Activated CD8-positive, alpha-beta memory T cell treated with anti-CD3 and anti-CD28 coated beads, Interleukin-2, amount 50 U/mL, for 4 hours (primary cell): ENCODE results near the gene OR13A1.
"Not testable (repeated sequence)": the region's sequence is repeated elsewhere in the genome, so short reads cannot be mapped to it uniquely, and the experiment has no call there.

Experiments used
- DNase-seq: peaks from one replicate; pipeline ENCODE4 v3.0.0-alpha.2; 2020

The OR13A1 gene

GRCh38 chr10:45280113-45280760, 35.2 kb downstream of the OR13A1 start:
- DNase-seq: no peak

GRCh38 chr10:45279682-45280081, 35.7 kb downstream of the OR13A1 start:
- DNase-seq: no peak

- no peak for DNase-seq
Measured at GRCh38 chr10:45278860-45279498, 36.4 kb downstream of the OR13A1 start.

- DNase-seq: not testable (repeated sequence)
Measured at GRCh38 chr10:45276146-45276545, 39.3 kb downstream of the OR13A1 start.

GRCh38 chr10:45274364-45274763, 41.0 kb downstream of the OR13A1 start:
- no peak for DNase-seq

- DNase-seq: not testable (repeated sequence)
Measured at GRCh38 chr10:45267777-45268176, 47.6 kb downstream of the OR13A1 start.

GRCh38 chr10:45265996-45266395, 49.4 kb downstream of the OR13A1 start:
- no peak for DNase-seq

- DNase-seq: no peak
Measured at GRCh38 chr10:45261946-45262345, 53.5 kb downstream of the OR13A1 start.

- DNase-seq: no peak
Measured at GRCh38 chr10:45261243-45261775, 54.1 kb downstream of the OR13A1 start.

GRCh38 chr10:45260635-45261034, 54.8 kb downstream of the OR13A1 start:
- DNase-seq: not testable (repeated sequence)

- not testable (repeated sequence) for DNase-seq
Measured at GRCh38 chr10:45259786-45260495, 55.5 kb downstream of the OR13A1 start.

- DNase-seq: no peak
Measured at GRCh38 chr10:45257600-45257999, 57.8 kb downstream of the OR13A1 start.

- DNase-seq: no peak
Measured at GRCh38 chr10:45256246-45256645, 59.2 kb downstream of the OR13A1 start.

- no peak for DNase-seq
Measured at GRCh38 chr10:45255706-45256105, 59.7 kb downstream of the OR13A1 start.

- DNase-seq: no peak
Measured at GRCh38 chr10:45254892-45255291, 60.5 kb downstream of the OR13A1 start.

GRCh38 chr10:45253183-45253914, 62.1 kb downstream of the OR13A1 start:
- no peak for DNase-seq
